ENCODE data around the gene ANKRD33.

ANKRD33 gene

DNA sequence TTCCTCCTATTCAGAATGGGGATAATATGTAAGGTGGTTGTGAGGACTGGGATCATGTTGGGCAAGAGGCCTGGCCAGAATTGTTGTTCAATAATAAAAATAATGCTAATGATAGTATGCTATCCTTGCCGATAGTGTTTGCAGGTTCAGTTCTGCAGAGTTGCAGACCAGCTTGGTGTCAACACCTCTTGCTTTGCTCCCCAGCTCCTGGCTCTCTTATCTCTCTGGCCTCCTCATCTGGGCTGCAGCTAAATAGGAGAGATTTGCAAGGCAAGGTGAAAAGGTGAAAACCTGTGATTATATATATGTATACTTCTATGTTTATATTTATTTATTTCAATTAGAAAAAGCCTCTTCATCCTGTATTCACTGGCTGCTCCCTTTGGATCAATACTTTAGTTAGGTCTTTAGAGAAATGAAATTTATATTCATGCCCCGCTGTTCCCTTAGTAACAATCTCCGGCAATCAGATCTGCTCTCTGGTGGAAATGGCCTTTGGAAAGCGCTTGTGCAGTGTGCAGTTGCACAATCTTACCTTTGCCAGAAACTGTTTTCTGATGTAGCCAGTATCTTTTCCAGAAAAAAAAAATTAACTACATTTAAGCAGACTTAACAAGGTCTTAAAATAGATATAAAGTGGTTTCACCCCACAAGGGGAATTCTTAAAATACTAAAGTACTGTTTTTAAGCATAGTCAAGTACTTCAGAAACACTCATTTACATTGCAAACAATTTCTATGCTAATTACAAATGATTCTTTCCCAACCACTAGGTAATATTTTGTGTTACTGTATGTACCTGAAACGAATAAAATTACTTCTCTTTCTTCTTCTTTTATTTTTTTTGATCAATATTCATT is 44.5 kb downstream of the ANKRD33 start:
- Histone ChIP-seq H3K9me3 (ENCODE audit: low read length) (no peaks in the 10 kb centered on the region), H3K4me3 (ENCODE audit: low read length) (no peak overlapping the region), H3K27me3 (ENCODE audit: insufficient read depth, low read length) (peaks cover 8% of the 10 kb centered on the region), H2AFZ (ENCODE audit: low read depth, low read length) (no peak overlapping the region), H3K4me1 (ENCODE audit: insufficient read depth, low read length) (peaks cover under 1% of the 10 kb centered on the region), H3K36me3 (ENCODE audit: insufficient read depth, low read length) (no peaks in the 10 kb centered on the region)

DNA sequence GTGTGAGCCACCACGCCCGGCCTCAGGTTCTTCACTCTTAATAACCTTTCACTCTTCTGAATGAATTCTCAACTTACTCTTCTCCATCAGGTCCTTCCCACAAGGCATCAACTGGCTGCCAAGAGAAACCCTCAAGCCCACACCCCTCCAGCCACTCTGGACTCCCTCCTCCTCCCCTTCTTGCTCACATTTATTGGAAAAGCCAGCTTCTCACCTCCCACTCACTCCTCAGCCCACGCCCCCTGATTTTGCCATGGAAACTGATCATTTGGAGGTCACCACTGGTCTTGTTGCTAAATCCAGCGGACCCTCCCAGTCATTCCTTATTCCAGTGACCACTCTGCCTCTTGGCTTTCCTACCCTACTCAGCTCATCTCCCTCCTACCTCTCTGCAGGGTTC is 46.2 kb downstream of the ANKRD33 start:
- peaks cover 9% of the 10 kb centered on the region for H3K4me1 ChIP-seq (ENCODE audit: insufficient read depth, low read length)
- H3K27me3 ChIP-seq (ENCODE audit: insufficient read depth, low read length): peaks cover 8% of the 10 kb centered on the region
- H3K4me3 ChIP-seq (ENCODE audit: low read length): no peak overlapping the region
- H3K9me3 ChIP-seq (ENCODE audit: low read length): no peaks in the 10 kb centered on the region
- no peaks in the 10 kb centered on the region for H3K36me3 ChIP-seq (ENCODE audit: insufficient read depth, low read length)
- no peak overlapping the region for H2AFZ ChIP-seq (ENCODE audit: low read depth, low read length)

DNA sequence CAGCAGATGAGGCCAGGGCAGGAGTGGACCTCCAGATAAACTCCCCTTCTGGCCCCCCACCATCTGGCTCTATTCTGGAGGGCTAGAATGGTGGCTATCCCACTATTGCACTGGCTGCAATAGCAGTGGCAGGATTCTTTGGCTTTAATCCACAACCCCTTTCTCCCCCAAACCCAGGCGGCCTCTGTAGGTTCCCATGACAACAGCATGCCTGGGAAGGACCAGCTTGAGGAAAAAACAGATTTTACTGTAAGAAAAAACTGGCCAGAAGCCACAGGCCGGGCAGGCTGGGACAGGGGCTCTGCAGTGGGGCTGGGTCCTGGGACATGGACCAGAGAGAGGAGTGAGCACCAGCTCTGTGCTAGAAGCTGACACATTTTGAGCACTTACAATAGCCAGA is 50.0 kb downstream of the ANKRD33 start:
- peaks cover 9% of the 10 kb centered on the region for H3K4me1 ChIP-seq (ENCODE audit: insufficient read depth, low read length)
- no peak overlapping the region for H3K4me3 ChIP-seq (ENCODE audit: low read length)
- H3K9me3 ChIP-seq (ENCODE audit: low read length): no peaks in the 10 kb centered on the region
- peaks cover 5% of the 10 kb centered on the region for H3K27me3 ChIP-seq (ENCODE audit: insufficient read depth, low read length)
- no peak overlapping the region for H2AFZ ChIP-seq (ENCODE audit: low read depth, low read length)
- H3K36me3 ChIP-seq (ENCODE audit: insufficient read depth, low read length): no peaks in the 10 kb centered on the region

DNA sequence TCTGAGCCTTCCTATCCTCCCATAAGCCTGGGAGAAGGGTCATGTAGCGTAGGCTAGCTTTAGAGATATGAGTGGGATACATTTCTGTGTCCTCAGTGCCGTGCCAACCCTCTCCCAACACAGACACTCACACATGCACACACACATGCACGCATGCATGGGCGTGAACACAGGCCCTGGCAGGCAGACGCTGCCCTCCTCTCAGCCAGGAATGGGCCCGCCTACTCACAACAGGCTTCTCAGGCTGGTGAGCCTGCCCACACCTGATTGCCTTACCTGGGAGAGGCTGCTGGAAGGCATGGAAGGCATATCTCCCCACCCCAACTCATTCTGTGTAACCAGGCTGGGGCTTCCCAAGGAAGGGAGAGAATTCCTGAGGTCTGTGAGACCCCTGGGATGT is 50.8 kb downstream of the ANKRD33 start:
- H3K36me3 ChIP-seq (ENCODE audit: insufficient read depth, low read length): no peaks in the 10 kb centered on the region
- H2AFZ ChIP-seq (ENCODE audit: low read depth, low read length): no peak overlapping the region
- peaks cover 8% of the 10 kb centered on the region for H3K27me3 ChIP-seq (ENCODE audit: insufficient read depth, low read length)
- peaks cover 2% of the 10 kb centered on the region for H3K9me3 ChIP-seq (ENCODE audit: low read length)
- H3K4me1 ChIP-seq (ENCODE audit: insufficient read depth, low read length): peaks cover 9% of the 10 kb centered on the region
- no peak overlapping the region for H3K4me3 ChIP-seq (ENCODE audit: low read length)

DNA sequence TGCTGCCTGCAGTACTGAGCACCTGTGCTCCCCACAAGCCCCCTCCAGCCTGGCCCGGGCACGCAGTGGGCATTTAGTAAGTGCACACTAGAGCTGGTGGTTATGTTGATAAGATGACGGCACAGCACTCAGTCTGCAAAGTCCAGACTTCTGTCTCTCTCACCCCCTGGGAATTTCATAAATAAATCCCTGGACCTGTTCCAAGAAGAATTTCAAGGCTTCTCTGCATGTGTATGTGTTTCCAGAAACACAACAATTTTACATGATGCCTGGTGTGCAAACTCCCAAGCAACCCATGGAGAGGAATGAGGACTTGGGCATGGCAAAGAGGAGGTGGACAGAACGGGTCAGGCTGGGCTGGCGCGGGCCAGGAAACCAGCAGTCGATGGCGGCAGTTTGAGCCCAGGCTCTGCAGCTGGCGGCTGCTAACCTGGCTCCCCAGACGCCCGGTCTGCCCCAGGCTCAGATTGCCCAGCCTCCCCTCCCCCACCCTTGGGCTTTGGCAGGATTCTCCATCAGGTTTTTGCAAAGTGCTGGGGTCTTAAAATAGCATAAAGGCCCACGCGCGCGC is 53.2 kb downstream of the ANKRD33 start:
- Histone ChIP-seq H3K4me1 (ENCODE audit: insufficient read depth, low read length) (peaks cover 9% of the 10 kb centered on the region), H3K4me3 (ENCODE audit: low read length) (no peak overlapping the region)

More for the DNA sequence above, 53.2 kb downstream of the ANKRD33 start:
- H3K9me3 ChIP-seq (ENCODE audit: low read length): peaks cover 7% of the 10 kb centered on the region
- H2AFZ ChIP-seq (ENCODE audit: low read depth, low read length): no peak overlapping the region
- no peaks in the 10 kb centered on the region for H3K36me3 ChIP-seq (ENCODE audit: insufficient read depth, low read length)
- H3K27me3 ChIP-seq (ENCODE audit: insufficient read depth, low read length): peaks cover 3% of the 10 kb centered on the region

Measured in neuron (in vitro differentiated cells).